GM18508 (cell line): ENCODE measurements around the gene HCFC1R1.

ENCODE experiments used
- ATAC-seq: cut with Tn5 transposase; IDR thresholded peaks from one replicate; pipeline ENCODE4 v1.9.1; 2021; ENCODE audit warnings: moderate number of reproducible peaks; ENCODE audit not compliant: insufficient read depth, unreplicated experiment

Gene HCFC1R1

DNA sequence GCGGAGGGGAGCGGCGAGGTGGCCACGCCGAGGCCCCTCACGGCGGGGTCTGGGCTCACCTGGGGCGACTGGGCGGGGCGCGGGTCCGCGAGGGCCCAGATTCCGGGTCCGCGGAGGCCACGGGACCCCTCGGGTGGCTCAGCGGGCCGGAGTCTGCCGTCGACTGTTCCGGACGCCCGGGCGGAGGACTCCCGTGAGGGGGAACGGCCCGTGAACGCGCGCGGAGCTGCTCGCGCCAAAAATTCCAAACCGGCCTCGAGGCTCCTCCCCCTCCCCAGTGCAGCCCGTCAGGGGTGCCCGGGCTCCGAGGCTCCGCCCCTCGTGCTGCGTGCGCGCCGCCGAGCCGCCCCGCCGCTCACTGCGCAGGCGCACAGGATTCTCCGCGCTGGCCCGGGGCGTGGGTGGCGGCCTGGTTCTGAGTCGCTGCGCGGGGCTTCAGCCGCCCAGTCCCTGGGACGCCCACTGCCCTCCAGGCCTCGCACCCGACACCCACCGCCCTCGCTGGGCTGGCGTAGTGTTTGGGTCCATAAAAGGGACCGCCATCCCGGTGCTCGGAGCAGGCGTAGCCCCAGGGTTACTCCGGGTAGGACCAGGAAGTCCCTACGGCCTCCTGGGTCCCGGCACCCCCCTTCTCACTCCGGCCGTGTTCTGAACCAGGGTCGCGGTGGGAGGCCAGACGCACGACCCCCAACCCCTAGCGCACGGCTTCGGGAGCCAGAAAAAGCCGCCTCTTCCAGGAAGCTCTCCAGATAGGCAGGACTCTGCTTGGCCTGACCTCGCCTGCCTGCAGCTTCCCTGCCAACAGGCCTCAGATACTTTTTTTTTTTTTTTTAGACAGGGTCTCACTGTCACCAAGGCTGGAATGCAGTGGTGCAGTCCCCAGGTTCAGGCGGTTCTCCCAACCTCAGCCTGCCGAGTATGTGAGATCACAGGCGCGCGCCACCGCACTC, 43.2 kb downstream of the HCFC1R1 start, which contains the start of gene PKMYT1:
Gene PKMYT1 (minus strand): TSS at position 220 of the 950 bp plus-strand sequence. CDS start 789 bp downstream, outside the sequence.
- no peak for ATAC-seq

DNA sequence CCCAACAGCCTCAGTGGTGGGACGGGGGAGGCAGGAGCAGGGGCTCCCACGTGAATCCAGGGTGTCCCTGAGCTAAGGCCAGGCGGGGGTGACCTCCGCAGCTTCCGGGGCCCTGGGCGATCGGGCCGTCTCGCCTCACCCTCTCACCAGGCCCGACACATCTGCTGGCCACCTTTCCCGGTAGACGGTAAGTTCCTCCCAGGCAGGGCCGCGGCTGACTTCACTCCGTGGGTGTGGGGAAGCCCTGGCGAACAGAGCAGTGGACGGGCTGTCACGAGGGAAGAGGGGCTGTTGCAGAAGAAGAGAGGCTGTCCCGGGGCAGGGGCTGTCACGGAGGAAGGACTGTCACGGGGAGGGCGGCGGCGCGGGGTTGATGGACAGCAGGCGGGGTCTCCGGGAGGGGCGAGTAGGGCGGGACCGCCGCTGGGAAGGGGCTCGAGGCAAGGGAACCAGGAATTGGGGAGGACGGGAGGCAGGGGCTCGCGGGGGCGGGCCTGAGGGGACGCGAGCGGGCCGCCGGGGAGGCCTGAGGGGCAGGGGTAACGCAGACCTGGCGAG, 44.0 kb downstream of the HCFC1R1 start:
- no peak for ATAC-seq

DNA sequence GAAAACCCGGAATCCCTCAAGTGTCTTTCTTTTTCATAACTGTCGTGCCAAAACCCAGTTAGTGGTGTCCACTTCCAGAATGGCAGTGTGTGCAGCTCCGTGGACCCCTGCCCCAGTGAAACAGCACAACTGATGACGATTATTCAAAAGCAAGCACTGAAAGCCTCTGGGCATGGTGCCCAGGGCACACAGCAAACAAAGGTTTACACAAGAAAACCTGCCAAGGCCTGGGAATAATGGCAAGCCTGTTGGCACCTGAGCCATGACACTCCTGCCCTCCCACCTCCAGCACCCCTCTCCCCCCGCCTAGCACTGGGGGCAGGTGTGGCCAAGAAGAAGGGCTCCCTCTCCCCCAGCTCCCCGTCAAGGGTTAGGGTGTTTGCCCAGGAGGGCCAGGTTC, 46.3 kb downstream of the HCFC1R1 start:
- no peak for ATAC-seq

DNA sequence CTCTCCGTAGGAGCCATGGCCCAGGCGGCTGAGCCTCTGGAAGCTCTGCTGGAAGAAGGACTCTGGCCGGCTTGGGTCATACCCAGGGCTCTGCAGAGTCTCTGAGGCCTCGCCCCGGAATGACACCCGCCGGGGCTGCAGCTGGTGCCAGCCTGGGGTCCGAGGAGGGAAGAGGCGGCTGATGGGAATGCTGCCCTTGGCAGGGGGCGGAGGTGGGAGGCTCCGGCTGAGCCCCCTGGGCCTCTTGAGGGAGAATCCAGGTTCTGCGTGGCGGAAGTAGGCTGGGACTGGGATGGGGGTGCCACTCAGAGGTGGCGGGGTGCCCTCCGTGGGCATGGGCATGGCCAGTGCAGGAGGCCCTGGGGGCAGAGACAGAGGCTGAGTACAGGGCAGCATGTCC, 47.1 kb downstream of the HCFC1R1 start:
- no peak for ATAC-seq

DNA sequence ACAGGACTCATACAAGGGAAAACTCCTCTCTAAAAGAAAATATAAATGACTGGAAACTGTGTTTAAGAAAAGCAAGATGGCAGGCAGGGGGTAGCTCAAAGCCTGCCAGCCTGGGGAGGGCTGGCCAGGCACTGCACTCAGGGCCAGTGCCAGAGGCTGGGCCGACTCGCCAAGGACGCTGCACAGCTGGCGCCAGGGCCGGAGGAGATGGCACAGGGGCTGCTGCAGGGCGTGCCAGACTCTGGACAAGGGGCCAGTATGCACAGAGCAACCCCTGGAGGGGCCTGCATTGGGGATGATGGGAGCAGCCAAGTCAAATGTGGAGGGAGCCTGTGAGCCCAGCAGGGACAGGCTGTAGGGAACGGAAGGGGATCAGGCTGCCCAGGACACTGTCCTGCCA, 47.5 kb downstream of the HCFC1R1 start:
- ATAC-seq: no peak

DNA sequence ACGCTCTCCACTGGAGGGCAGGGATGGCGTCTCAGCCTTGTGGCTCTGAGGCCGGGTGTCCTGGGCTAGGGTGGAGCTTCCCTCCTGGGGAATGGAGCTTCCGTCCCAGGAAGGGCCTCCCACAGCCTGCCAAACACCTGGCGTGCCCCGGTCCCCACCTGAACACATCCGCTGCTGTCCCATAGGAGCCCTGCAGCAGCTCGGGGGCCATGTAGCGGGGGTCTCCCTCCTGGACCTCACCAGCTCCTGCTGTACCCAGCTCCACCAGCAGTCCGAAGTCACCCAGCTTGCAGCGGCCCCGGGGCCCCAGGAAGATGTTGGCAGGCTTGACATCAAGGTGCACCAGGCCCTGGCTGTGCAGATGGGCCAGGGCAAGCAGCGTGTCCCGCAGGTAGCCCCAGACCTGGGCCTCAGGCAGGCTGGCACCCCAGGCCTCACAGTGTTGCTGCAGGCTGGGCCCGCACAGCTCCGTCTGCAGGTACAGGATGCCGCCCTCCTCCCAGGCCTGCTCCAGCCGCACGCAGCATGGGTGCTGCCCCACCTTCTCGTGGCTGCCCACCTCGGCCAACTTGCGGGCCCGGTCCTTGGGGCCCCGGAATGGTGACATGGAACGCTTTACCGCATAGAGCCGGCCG, 48.5 kb downstream of the HCFC1R1 start:
- ATAC-seq: no peak

DNA sequence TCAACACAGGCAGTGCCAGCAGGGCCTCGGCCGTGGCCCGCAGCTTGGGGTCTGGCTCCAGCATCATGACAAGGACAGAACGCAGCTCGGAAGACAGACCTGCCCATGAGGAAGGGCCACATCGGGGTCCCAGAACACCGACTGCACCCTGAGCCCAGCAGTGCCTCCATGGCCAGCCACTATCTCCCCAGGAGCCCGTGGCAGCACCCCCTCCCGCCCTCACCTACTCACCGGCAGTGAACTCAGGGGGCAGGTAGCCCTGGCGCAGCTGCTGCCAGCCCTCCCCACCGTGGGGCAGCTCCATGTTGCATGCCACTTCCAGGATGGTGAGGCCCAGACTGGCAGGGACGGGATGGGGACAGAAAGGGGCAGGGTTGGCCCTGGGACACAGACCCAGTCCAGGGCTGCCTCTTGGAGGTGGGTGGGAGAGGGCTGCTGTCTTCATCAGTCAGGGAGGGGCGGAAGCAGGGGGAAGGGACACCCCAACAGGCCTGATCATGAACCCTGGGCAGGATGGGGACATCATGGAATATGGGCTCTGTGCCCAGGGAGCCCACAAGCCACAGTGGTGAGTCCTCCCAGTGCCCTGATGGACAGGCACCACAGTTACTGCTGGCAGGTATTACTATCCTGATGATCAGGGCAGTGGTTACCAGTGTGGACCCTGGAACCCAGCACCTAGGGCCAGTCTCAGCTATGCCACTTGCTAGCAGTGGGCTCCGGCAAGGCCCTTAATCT, 49.3 kb downstream of the HCFC1R1 start:
- ATAC-seq: no peak

DNA sequence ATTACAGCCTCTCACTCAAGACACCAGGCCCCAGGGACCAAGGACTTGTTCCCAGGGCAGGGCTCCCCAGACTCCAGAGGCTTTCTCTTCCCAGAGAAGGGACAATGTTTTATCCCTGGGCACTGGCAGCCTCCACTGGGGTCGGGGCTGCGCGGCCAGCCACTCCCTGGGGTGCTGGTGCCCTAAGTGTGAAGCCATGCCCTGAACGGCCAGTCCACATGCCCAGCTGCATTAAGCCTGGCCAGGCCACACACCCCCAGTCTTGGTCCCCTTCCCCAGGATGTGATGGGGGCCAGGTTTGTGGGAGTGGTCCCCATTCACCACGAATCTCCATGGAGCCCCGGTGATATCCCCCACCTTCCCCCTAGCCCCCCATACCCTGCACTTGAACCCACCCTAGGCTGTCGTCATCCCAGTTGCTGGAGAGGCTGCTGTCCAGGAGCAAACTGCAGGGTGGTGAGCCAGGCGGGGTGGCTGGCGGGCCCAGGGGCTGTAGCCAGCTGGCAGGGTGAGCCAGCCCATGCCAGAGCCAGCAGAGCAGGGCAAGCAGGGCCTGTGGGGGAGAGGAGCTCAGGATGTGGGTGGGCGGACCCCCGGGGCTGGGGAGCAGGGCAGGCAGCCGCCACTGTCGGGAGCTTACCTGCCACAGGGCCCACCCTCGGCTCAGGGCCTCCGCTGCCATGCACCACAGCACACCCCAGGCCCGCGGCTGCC, 50.0 kb downstream of the HCFC1R1 start:
- no peak for ATAC-seq

DNA sequence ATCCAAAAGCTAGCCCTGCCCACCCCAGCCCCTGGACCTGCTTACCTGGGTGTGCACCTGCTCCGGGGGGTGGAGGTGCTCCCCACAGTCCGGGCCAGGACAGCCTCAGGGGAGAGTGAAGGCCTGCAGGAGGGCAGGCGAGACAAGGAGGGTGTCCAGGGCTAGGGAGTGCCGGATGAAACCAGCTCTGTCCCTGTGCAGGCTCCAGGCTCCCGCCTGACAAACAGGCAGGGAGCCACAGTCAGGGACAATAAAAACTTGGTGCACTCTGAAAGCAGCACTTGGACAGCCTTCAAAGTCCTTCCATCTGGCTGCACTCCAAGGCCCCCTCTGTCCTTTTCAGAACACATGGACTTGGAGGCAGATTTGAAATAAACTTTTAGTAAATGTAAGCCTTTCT, 50.6 kb downstream of the HCFC1R1 start:
- no peak for ATAC-seq
